ENCODE results near the gene KLHL28. TPM values are rescaled to one million over a fixed set of nuclear protein-coding genes. Genes with fewer than 3 reads are reported as not detected.

KLHL28 gene
- total RNA-seq, 1 donor from 2014 or later, result 14.7 TPM

DNA sequence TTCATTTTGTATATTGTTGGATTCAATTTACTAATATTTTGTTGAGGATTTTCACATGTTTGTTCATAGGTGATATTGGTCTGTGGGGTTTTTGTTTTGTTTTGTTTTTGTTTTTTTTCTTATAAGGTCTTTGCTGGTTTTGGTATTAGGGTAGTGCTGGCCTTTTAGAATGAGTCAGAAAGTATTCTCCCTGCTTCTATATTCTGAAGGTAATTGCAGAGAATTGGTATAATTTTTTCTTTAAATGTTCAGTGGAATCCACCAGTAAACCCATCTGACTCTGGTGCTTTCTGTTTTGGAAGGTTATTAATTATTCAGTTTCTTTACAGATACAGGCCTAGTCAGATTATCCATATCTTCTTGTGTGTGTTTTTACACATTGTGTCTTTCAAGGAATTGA is 9.2 kb upstream of the KLHL28 start:
- Mint-ChIP-seq H3K27me3 (no peaks in the 10 kb centered on the region), H3K36me3 (ENCODE audit: low read depth) (peaks cover 37% of the 10 kb centered on the region), H3K4me3 (no peak overlapping the region), H3K4me1 (peaks cover 54% of the 10 kb centered on the region), H3K9me3 (peaks cover 3% of the 10 kb centered on the region), H3K27ac (no peak overlapping the region)
- no peak for DNase-seq
- intact Hi-C loops (cut with micrococcal nuclease), result no loop called here

DNA sequence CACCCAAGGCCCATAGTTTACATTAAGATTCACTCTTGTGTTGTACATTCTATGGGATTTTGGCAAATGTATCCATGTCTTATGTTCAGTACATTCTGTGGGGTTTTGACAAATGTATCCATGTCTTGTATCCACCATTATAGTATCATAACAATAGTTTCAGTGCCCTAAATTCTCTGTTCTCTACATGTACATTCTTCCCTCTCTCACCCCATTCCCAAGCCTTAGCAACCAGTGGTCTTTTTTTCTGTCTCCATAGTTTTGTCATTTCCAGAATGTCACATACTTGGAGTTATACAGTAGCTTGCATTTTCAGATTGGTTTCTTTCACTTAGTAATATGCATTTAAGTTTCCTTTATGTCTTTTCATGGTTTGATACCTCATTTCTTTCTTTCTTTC is 7.0 kb upstream of the KLHL28 start:
- Mint-ChIP-seq H3K27me3 (no peaks in the 10 kb centered on the region), H3K27ac (no peak overlapping the region), H3K4me3 (peak overlapping the region; percentile 22), H3K36me3 (ENCODE audit: low read depth) (peaks cover 42% of the 10 kb centered on the region), H3K4me1 (peaks cover 64% of the 10 kb centered on the region), H3K9me3 (peaks cover 3% of the 10 kb centered on the region)
- intact Hi-C loops (cut with micrococcal nuclease), result no loop called here
- DNase-seq, result no peak

DNA sequence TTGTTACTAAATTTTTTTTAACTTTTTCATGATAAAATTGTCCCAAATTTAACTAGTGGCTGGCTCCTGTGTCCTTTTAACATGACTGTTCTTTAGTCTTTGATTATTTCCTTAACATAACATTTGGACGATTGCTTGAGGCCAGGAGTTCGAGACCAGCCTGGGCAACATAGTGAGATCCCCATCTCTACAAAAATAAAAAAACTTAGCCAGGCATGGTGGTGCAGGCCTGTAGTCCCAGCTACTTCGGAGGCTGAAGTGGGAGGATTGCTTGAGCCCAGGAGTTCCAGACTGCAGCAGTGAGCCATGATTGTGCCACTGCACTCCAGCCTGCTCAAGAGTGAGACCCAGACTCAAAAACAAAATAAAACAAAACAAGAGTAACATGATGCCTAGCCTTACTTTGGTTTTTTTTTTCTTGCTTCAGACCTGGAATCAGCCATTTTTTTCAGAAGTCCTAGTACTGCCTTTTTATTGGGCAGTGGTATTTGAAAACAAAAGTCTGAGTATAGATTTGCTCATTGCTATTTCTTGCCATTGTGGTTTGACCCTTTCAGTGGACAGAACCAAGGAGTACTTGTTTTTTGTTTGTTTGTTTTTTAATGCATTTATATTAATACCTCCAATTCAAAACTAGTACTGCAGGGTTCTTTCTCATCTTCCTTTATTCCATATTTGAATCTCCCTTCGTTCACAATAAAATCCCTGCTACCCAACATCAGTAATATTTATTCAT is 5.0 kb upstream of the KLHL28 start:
- H3K36me3 Mint-ChIP-seq (ENCODE audit: low read depth), result peaks cover 39% of the 10 kb centered on the region

GRCh38 chr14:44963775-44964380 is 2.1 kb upstream of the KLHL28 start:
- H3K4me3 Mint-ChIP-seq, result no peak overlapping the region
- H3K4me1 Mint-ChIP-seq, result peaks cover 55% of the 10 kb centered on the region
- DNase-seq, result peak; percentile 67
- H3K36me3 Mint-ChIP-seq (ENCODE audit: low read depth), result peaks cover 20% of the 10 kb centered on the region
- no peak overlapping the region for H3K27ac Mint-ChIP-seq
- no peaks in the 10 kb centered on the region for H3K9me3 Mint-ChIP-seq
- H3K27me3 Mint-ChIP-seq, result no peaks in the 10 kb centered on the region
- intact Hi-C loops (cut with micrococcal nuclease), result loop anchor here (1.0 to 5.0 kb wide), 3 partner anchors 9 to 52 kb away; no protein-coding TSS in a partner anchor

More for the DNA sequence above, 5.0 kb upstream of the KLHL28 start:
- intact Hi-C loops (cut with micrococcal nuclease), result no loop called here
- no peak overlapping the region for H3K27ac Mint-ChIP-seq
- H3K9me3 Mint-ChIP-seq, result peaks cover 3% of the 10 kb centered on the region
- H3K4me1 Mint-ChIP-seq, result peaks cover 64% of the 10 kb centered on the region
- peak overlapping the region; percentile 66 for H3K4me3 Mint-ChIP-seq
- no peaks in the 10 kb centered on the region for H3K27me3 Mint-ChIP-seq
- no peak for DNase-seq

GRCh38 chr14:44963044-44963528 is 1.3 kb upstream of the KLHL28 start:
- peaks cover 49% of the 10 kb centered on the region for H3K4me1 Mint-ChIP-seq
- H3K27ac Mint-ChIP-seq, result no peak overlapping the region
- intact Hi-C loops (cut with micrococcal nuclease), result loop anchor here (1.0 to 5.0 kb wide), 3 partner anchors 10 to 51 kb away; no protein-coding TSS in a partner anchor
- H3K9me3 Mint-ChIP-seq, result no peaks in the 10 kb centered on the region
- H3K36me3 Mint-ChIP-seq (ENCODE audit: low read depth), result peaks cover 16% of the 10 kb centered on the region
- no peak for DNase-seq
- H3K4me3 Mint-ChIP-seq, result no peak overlapping the region
- no peaks in the 10 kb centered on the region for H3K27me3 Mint-ChIP-seq

DNA sequence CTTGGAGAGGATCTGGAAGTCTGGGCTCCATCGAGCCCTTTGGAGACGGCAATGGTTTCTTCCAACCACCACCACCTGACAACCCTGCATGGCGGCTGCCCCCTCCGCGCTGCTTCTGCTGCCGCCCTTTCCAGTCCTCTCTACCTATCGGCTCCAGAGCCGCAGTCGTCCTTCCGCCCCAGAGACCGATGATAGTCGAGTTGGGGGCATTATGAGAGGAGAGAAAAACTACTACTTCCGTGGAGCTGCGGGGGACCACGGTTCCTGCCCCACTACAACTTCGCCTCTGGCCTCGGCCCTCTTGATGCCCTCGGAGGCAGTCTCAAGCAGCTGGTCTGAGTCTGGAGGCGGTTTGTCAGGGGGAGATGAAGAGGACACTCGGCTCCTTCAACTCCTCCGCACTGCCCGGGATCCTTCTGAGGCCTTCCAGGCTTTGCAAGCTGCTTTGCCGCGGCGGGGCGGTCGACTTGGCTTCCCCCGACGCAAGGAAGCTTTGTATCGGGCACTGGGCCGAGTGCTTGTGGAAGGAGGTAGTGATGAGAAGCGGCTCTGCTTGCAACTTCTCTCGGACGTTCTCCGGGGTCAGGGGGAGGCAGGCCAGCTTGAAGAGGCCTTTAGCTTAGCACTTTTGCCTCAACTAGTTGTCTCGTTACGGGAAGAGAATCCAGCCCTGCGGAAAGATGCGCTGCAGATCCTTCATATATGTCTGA is 742 bp upstream of the KLHL28 start:
- Mint-ChIP-seq H3K27ac (no peak overlapping the region), H3K36me3 (ENCODE audit: low read depth) (peaks cover 15% of the 10 kb centered on the region), H3K27me3 (no peaks in the 10 kb centered on the region), H3K9me3 (no peaks in the 10 kb centered on the region), H3K4me3 (no peak overlapping the region), H3K4me1 (peaks cover 45% of the 10 kb centered on the region)
- no peak for DNase-seq
- intact Hi-C loops (cut with micrococcal nuclease), result loop anchor here (1.0 to 5.0 kb wide), 6 partner anchors 11 to 128 kb away; partner anchors contain the start of gene PRPF39

DNA sequence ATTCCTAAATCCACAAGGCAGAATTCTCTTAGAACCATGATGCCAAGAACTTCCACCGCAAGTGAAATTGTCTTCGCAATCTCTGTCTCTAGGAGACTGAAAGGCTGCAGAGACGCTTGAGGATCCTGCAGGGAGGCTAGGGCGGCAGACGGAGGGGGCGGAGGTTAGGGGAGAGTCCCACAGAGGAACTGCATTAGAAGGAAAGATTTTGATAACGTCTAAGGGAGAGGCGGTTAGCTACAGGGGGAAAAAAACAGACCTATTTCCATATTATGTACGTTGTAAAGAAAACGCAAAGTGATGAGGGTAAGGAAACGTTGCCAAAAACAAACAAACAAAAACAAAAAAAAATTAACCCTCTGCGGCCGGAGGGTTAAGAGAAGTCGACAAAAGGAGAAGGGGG is 595 bp downstream of the KLHL28 start:
- Mint-ChIP-seq H3K27ac (no peak overlapping the region), H3K27me3 (no peaks in the 10 kb centered on the region), H3K4me3 (no peak overlapping the region), H3K9me3 (no peaks in the 10 kb centered on the region), H3K4me1 (peaks cover 38% of the 10 kb centered on the region), H3K36me3 (ENCODE audit: low read depth) (peaks cover 10% of the 10 kb centered on the region)
- DNase-seq, result peak; percentile 88
- intact Hi-C loops (cut with micrococcal nuclease), result loop anchor here (1.0 to 5.0 kb wide), 3 partner anchors 49 to 292 kb away; partner anchors contain the start of genes FKBP3 and MIS18BP1

GRCh38 chr14:44960646-44961045 is 1.1 kb downstream of the KLHL28 start:
- peaks cover 38% of the 10 kb centered on the region for H3K4me1 Mint-ChIP-seq

GRCh38 chr14:44960146-44960545 is 1.6 kb downstream of the KLHL28 start:
- intact Hi-C loops (cut with micrococcal nuclease), result loop anchor here (5.0 kb wide), 1 partner anchor 48 kb away; no protein-coding TSS in a partner anchor
- Mint-ChIP-seq H3K9me3 (no peaks in the 10 kb centered on the region), H3K36me3 (ENCODE audit: low read depth) (peaks cover 8% of the 10 kb centered on the region), H3K4me3 (no peak overlapping the region), H3K4me1 (peaks cover 35% of the 10 kb centered on the region), H3K27ac (peak overlapping the region; percentile 68), H3K27me3 (no peaks in the 10 kb centered on the region)
- no peak for DNase-seq

More at GRCh38 chr14:44960646-44961045, 1.1 kb downstream of the KLHL28 start:
- peak overlapping the region; percentile 68 for H3K27ac Mint-ChIP-seq
- no peaks in the 10 kb centered on the region for H3K27me3 Mint-ChIP-seq
- intact Hi-C loops (cut with micrococcal nuclease), result loop anchor here (1.0 to 5.0 kb wide), 3 partner anchors 48 to 293 kb away; partner anchors contain the start of genes FKBP3 and MIS18BP1
- no peaks in the 10 kb centered on the region for H3K9me3 Mint-ChIP-seq
- no peak overlapping the region for H3K4me3 Mint-ChIP-seq
- no peak for DNase-seq
- peaks cover 10% of the 10 kb centered on the region for H3K36me3 Mint-ChIP-seq (ENCODE audit: low read depth)

DNA sequence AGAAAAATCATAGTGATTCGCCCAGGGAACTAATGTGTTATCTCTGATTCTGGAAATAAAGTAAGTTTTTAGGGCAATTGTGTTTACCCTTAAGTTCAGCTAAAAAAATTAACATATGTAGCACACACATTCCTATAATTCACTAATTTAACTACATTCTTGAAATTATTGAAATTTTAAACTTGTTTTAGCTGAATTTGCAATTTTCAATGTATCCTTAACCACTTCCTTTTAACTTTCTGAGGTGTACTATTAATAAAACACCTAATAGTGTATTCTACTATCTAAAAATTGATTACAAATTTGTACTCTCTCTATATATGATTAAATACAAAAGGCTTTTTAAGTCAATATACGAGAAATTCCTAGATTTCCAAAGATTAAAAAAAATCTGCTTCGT is 2.2 kb downstream of the KLHL28 start:
- H3K36me3 Mint-ChIP-seq (ENCODE audit: low read depth), result peaks cover 7% of the 10 kb centered on the region
- intact Hi-C loops (cut with micrococcal nuclease), result no loop called here
- no peaks in the 10 kb centered on the region for H3K9me3 Mint-ChIP-seq
- peaks cover 33% of the 10 kb centered on the region for H3K4me1 Mint-ChIP-seq
- no peaks in the 10 kb centered on the region for H3K27me3 Mint-ChIP-seq
- H3K27ac Mint-ChIP-seq, result no peak overlapping the region
- H3K4me3 Mint-ChIP-seq, result peak overlapping the region; percentile 33
- DNase-seq, result no peak

GRCh38 chr14:44956866-44957265 is 4.9 kb downstream of the KLHL28 start:
- Mint-ChIP-seq H3K4me3 (no peak overlapping the region), H3K9me3 (no peaks in the 10 kb centered on the region), H3K36me3 (ENCODE audit: low read depth) (peaks cover 7% of the 10 kb centered on the region), H3K27ac (no peak overlapping the region), H3K4me1 (peaks cover 17% of the 10 kb centered on the region), H3K27me3 (no peaks in the 10 kb centered on the region)
- no peak for DNase-seq
- intact Hi-C loops (cut with micrococcal nuclease), result no loop called here

DNA sequence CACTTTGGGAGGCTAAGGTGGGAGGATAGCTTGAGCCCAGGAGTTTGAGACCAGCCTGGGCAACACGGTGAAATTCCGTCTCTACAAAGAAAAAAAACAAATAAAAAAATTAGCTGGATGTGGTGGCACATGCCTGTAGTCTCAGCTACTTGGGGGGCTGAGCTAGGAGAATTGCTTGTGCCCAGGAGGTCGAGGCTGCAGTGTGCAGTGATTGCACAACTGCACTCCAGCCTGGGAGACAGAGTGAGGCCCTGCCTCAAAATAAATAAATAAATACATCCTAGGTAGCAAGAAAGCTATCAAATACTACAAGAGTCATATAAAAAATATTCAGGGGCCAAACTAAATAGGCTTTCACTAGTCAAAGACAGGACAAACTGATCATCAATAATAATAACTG is 6.2 kb downstream of the KLHL28 start:
- DNase-seq, result no peak
- H3K9me3 Mint-ChIP-seq, result no peaks in the 10 kb centered on the region
- no peak overlapping the region for H3K4me3 Mint-ChIP-seq
- H3K27me3 Mint-ChIP-seq, result no peaks in the 10 kb centered on the region
- peaks cover 12% of the 10 kb centered on the region for H3K36me3 Mint-ChIP-seq (ENCODE audit: low read depth)
- H3K4me1 Mint-ChIP-seq, result peaks cover 17% of the 10 kb centered on the region
- intact Hi-C loops (cut with micrococcal nuclease), result no loop called here
- no peak overlapping the region for H3K27ac Mint-ChIP-seq

- Mint-ChIP-seq H3K4me1 (peaks cover 10% of the 10 kb centered on the region), H3K36me3 (ENCODE audit: low read depth) (peaks cover 13% of the 10 kb centered on the region), H3K9me3 (no peaks in the 10 kb centered on the region), H3K27me3 (no peaks in the 10 kb centered on the region), H3K27ac (no peak overlapping the region), H3K4me3 (no peak overlapping the region)
- no peak for DNase-seq
- intact Hi-C loops (cut with micrococcal nuclease), result no loop called here
Measured at GRCh38 chr14:44954750-44955149, 7.0 kb downstream of the KLHL28 start.

Data from activated CD4-positive, alpha-beta T cell treated with anti-CD3 and anti-CD28 coated beads, Interleukin-2, amount 10 ng/mL, durations not matched to agents 24 days and 14 days (primary cell).